ENCODE measurements around the gene RCAN2. TPM values are rescaled to one million over a fixed set of nuclear protein-coding genes. Genes with fewer than 3 reads are reported as not detected.

Gene RCAN2
- total RNA-seq, 4 donors from 2014 or later = 4.7 to 23.1 (median 6.6) TPM

GRCh38 chr6:46215777-46216176, 275.5 kb downstream of the RCAN2 start:
- H3K4me3 ChIP-seq = no peak overlapping the region
- no peak for DNase-seq
- no peaks in the 10 kb centered on the region for H3K27me3 ChIP-seq
- TF ChIP-seq CTCF (IDR thresholded peaks at IDR 0.05) = no peak
- no peak for TF ChIP-seq POLR2A (IDR thresholded peaks at IDR 0.05)
- no peaks in the 10 kb centered on the region for H3K9me3 ChIP-seq
- peaks cover 0 to 10% (median 0%) of the 10 kb centered on the region in 4 donors for H3K4me1 ChIP-seq
- H3K36me3 ChIP-seq = no peaks in the 10 kb centered on the region
- H3K27ac ChIP-seq = no peak overlapping the region

- Histone ChIP-seq H3K9me3 (no peaks in the 10 kb centered on the region), H3K27ac (no peak overlapping the region)
Measured at GRCh38 chr6:46215213-46215612, 276.0 kb downstream of the RCAN2 start.

GRCh38 chr6:46211917-46212316, 279.3 kb downstream of the RCAN2 start:
- no peaks in the 10 kb centered on the region for H3K9me3 ChIP-seq
- H3K4me1 ChIP-seq = no peaks in the 10 kb centered on the region
- TF ChIP-seq POLR2A (IDR thresholded peaks at IDR 0.05) = no peak
- TF ChIP-seq CTCF (IDR thresholded peaks at IDR 0.05) = no peak
- no peaks in the 10 kb centered on the region for H3K27me3 ChIP-seq
- no peaks in the 10 kb centered on the region for H3K36me3 ChIP-seq
- no peak for DNase-seq
- no peak overlapping the region for H3K27ac ChIP-seq
- H3K4me3 ChIP-seq = no peak overlapping the region

More at GRCh38 chr6:46215213-46215612, 276.0 kb downstream of the RCAN2 start:
- Histone ChIP-seq H3K36me3 (no peaks in the 10 kb centered on the region), H3K4me1 (peaks cover 0 to 6% (median 0%) of the 10 kb centered on the region in 4 donors), H3K27me3 (no peaks in the 10 kb centered on the region), H3K4me3 (no peak overlapping the region)
- no peak for DNase-seq
- TF ChIP-seq CTCF (IDR thresholded peaks at IDR 0.05) = no peak
- no peak for TF ChIP-seq POLR2A (IDR thresholded peaks at IDR 0.05)

- DNase-seq = no peak
- Histone ChIP-seq H3K36me3 (no peaks in the 10 kb centered on the region), H3K27me3 (no peaks in the 10 kb centered on the region), H3K27ac (no peak overlapping the region), H3K4me3 (no peak overlapping the region), H3K9me3 (no peaks in the 10 kb centered on the region), H3K4me1 (no peaks in the 10 kb centered on the region)
- TF ChIP-seq CTCF (IDR thresholded peaks at IDR 0.05) (no peak), POLR2A (IDR thresholded peaks at IDR 0.05) (no peak)
Measured at GRCh38 chr6:46210294-46210693, 281.0 kb downstream of the RCAN2 start.

GRCh38 chr6:46208303-46208702, 282.9 kb downstream of the RCAN2 start:
- no peak overlapping the region for H3K4me3 ChIP-seq
- no peaks in the 10 kb centered on the region for H3K4me1 ChIP-seq
- no peak overlapping the region for H3K27ac ChIP-seq
- H3K9me3 ChIP-seq = no peaks in the 10 kb centered on the region
- H3K36me3 ChIP-seq = no peaks in the 10 kb centered on the region
- no peaks in the 10 kb centered on the region for H3K27me3 ChIP-seq
- DNase-seq = no peak
- TF ChIP-seq CTCF (IDR thresholded peaks at IDR 0.05) (no peak), POLR2A (IDR thresholded peaks at IDR 0.05) (no peak)

GRCh38 chr6:46207174-46207573, 284.1 kb downstream of the RCAN2 start:
- H3K36me3 ChIP-seq = no peaks in the 10 kb centered on the region
- no peaks in the 10 kb centered on the region for H3K27me3 ChIP-seq
- no peak overlapping the region for H3K27ac ChIP-seq
- DNase-seq = no peak
- no peak overlapping the region for H3K4me3 ChIP-seq
- H3K9me3 ChIP-seq = no peaks in the 10 kb centered on the region
- H3K4me1 ChIP-seq = no peaks in the 10 kb centered on the region
- TF ChIP-seq POLR2A (IDR thresholded peaks at IDR 0.05) (no peak), CTCF (IDR thresholded peaks at IDR 0.05) (peak in 2 of 6 experiments; percentile 4 to 14)
